Measurements from ENCODE around the gene RAB5B. TPM values are rescaled to one million over a fixed set of nuclear protein-coding genes. Genes with fewer than 3 reads are reported as not detected.

RAB5B gene
- total and polyA plus RNA-seq, 10 of the 15 experiments (the other 5 are each of a cell fraction or from before 2014, with no cell fraction given), result 7.5 to 149 (median 37.8) TPM

GRCh38 chr12:55942055-55942454 lies 31.8 kb upstream of the RAB5B start:
- 95% methylated on average over 4 of the region's 4 CpGs for WGBS (ENCODE audit: insufficient coverage, insufficient replicate concordance, low lambda C conversion rate, missing lambda C conversion rate)
- in situ Hi-C loops (cut with MboI) (loop anchor here (5.0 kb wide), 1 partner anchor 205 kb away; no protein-coding TSS in a partner anchor), intact Hi-C loops (cut with micrococcal nuclease; ENCODE audit: unreplicated experiment) (no loop called here)
- Histone ChIP-seq H3K9me3 (replicated peaks; ENCODE audit: control insufficient read depth, insufficient read depth, low read length) (no peaks in the 10 kb centered on the region), H2AFZ (ENCODE audit: control insufficient read depth, low read depth, low read length) (no peak overlapping the region), H3K27ac (ENCODE audit: control insufficient read depth, insufficient read depth) (no peak overlapping the region), H4K20me1 (ENCODE audit: control insufficient read depth, insufficient read depth) (no peaks in the 10 kb centered on the region), H3K4me3 (no peak overlapping the region), H3K4me2 (ENCODE audit: control insufficient read depth, insufficient read depth) (no peak overlapping the region), H3K9ac (ENCODE audit: control insufficient read depth, insufficient read depth, low read length) (no peak overlapping the region), H3K79me2 (ENCODE audit: control insufficient read depth, insufficient read depth, low read length) (no peaks in the 10 kb centered on the region), H3K36me3 (ENCODE audit: control insufficient read depth in 2 of 2, insufficient read depth in 2 of 2, low read length in 1 of 2) (peaks cover 0 to 52% of the 10 kb centered on the region in 2 experiments), H3K27me3 (replicated peaks in 1 of 2; ENCODE audit: control insufficient read depth in 2 of 2, insufficient read depth in 2 of 2, low read length in 1 of 2) (no peaks in the 10 kb centered on the region), H3K4me1 (ENCODE audit: control insufficient read depth, insufficient read depth, low read length) (peaks cover 24% of the 10 kb centered on the region)
- SMC1A ChIA-PET (ENCODE audit: uncharacterized antibody, unreplicated experiment), result interaction anchor here (0.8 to 5.0 kb wide), 6 partner anchors 9 to 203 kb away, joined by 3 to 51 read pairs (median 4); no protein-coding TSS in a partner anchor
- no peak for TF ChIP-seq STAT1 (conservative IDR thresholded peaks at IDR 0.05)
- no peak for TF ChIP-seq SREBF2 (IDR thresholded peaks at IDR 0.05; ENCODE audit: low read length)
- no peak for TF ChIP-seq TCF3 (IDR thresholded peaks at IDR 0.05; ENCODE audit: borderline replicate concordance, insufficient read depth, low read depth, low read length)
- TF ChIP-seq ZZZ3 (IDR thresholded peaks at IDR 0.05; ENCODE audit: control insufficient read depth, insufficient read length, low read depth), result no peak
- FAIRE-seq (no peak), ATAC-seq (no peak), DNase-seq (ENCODE audit: low read depth, low spot score) (no peak)
- BruUV-seq (replicated peaks), result no TSS peak
- RAD21 ChIA-PET (ENCODE audit: unreplicated experiment), result interaction anchor here (0.6 to 5.0 kb wide), 2 partner anchors 96 to 203 kb away, joined by 3 to 43 read pairs; no protein-coding TSS in a partner anchor
- CTCF ChIA-PET, result interaction anchor here (0.5 to 4.7 kb wide), 6 partner anchors 12 to 203 kb away, joined by 3 to 49 read pairs (median 5); partner anchors contain the start of genes DGKA, ORMDL2 and SARNP
- POLR2A ChIA-PET, result interaction anchor here (1.0 kb wide), 1 partner anchor 196 kb away, joined by 3 read pairs; no protein-coding TSS in a partner anchor

- ATAC-seq (no peak), DNase-seq (ENCODE audit: low read depth, low spot score) (no peak), FAIRE-seq (no peak)
- H3K9ac ChIP-seq (ENCODE audit: control insufficient read depth, insufficient read depth, low read length), result no peak overlapping the region
- H3K27me3 ChIP-seq (replicated peaks in 1 of 2; ENCODE audit: control insufficient read depth in 2 of 2, insufficient read depth in 2 of 2, low read length in 1 of 2), result no peaks in the 10 kb centered on the region
- no peak overlapping the region for H3K4me2 ChIP-seq (ENCODE audit: control insufficient read depth, insufficient read depth)
- no peaks in the 10 kb centered on the region for H3K79me2 ChIP-seq (ENCODE audit: control insufficient read depth, insufficient read depth, low read length)
- in situ Hi-C loops (cut with MboI) (loop anchor here (5.0 kb wide), 1 partner anchor 205 kb away; no protein-coding TSS in a partner anchor), intact Hi-C loops (cut with micrococcal nuclease; ENCODE audit: unreplicated experiment) (no loop called here)
- BruUV-seq (replicated peaks), result no TSS peak
- RAD21 ChIA-PET (ENCODE audit: unreplicated experiment), result interaction anchor here (5.0 kb wide), 1 partner anchor 203 kb away, joined by 43 read pairs; no protein-coding TSS in a partner anchor
- no peak overlapping the region for H3K4me3 ChIP-seq
- no peak overlapping the region for H2AFZ ChIP-seq (ENCODE audit: control insufficient read depth, low read depth, low read length)
- H3K9me3 ChIP-seq (replicated peaks; ENCODE audit: control insufficient read depth, insufficient read depth, low read length), result no peaks in the 10 kb centered on the region
- POLR2A ChIA-PET, result interaction anchor here (0.6 to 1.5 kb wide), 3 partner anchors 16 to 202 kb away, joined by 3 read pairs; no protein-coding TSS in a partner anchor
- no peaks in the 10 kb centered on the region for H4K20me1 ChIP-seq (ENCODE audit: control insufficient read depth, insufficient read depth)
- peaks cover 24% of the 10 kb centered on the region for H3K4me1 ChIP-seq (ENCODE audit: control insufficient read depth, insufficient read depth, low read length)
- peaks cover 0 to 46% of the 10 kb centered on the region in 2 experiments for H3K36me3 ChIP-seq (ENCODE audit: control insufficient read depth in 2 of 2, insufficient read depth in 2 of 2, low read length in 1 of 2)
- WGBS (ENCODE audit: insufficient coverage, insufficient replicate concordance, low lambda C conversion rate, missing lambda C conversion rate), result 100% methylated on average over 1 of the region's 1 CpG
- SMC1A ChIA-PET (ENCODE audit: uncharacterized antibody, unreplicated experiment), result interaction anchor here (0.8 to 5.0 kb wide), 5 partner anchors 13 to 203 kb away, joined by 3 to 51 read pairs (median 5); no protein-coding TSS in a partner anchor
- H3K27ac ChIP-seq (ENCODE audit: control insufficient read depth, insufficient read depth), result no peak overlapping the region
- CTCF ChIA-PET, result interaction anchor here (0.5 to 4.7 kb wide), 7 partner anchors 12 to 204 kb away, joined by 3 to 49 read pairs (median 4); partner anchors contain the start of genes DGKA, ORMDL2 and SARNP
- no peak for TF ChIP-seq BHLHE40 (IDR thresholded peaks at IDR 0.05; ENCODE audit: borderline replicate concordance in 1 of 2, low read depth in 2 of 2, low read length in 1 of 2)
- TF ChIP-seq NFYA (IDR thresholded peaks at IDR 0.05; ENCODE audit: borderline replicate concordance, low read depth, low read length), result no peak
- TF ChIP-seq ZBTB11 (CRISPR knock-in tag; IDR thresholded peaks at IDR 0.05), result no peak
- no peak for TF ChIP-seq SRF (IDR thresholded peaks at IDR 0.05; ENCODE audit: low read depth in 2 of 2, low read length in 2 of 2)
- no peak for TF ChIP-seq GABPA (IDR thresholded peaks at IDR 0.05; ENCODE audit: low read depth)
Measured at GRCh38 chr12:55942577-55943136, 31.2 kb upstream of the RAB5B start.
